LHCN-M2 (cell line): ENCODE results near the gene PRSS50. TPM values are rescaled to one million over a fixed set of nuclear protein-coding genes. Genes with fewer than 3 reads are reported as not detected.
"Not testable (repeated sequence)": the region's sequence is repeated elsewhere in the genome, so short reads cannot be mapped to it uniquely, and the experiment has no call there.

Source experiments
- DNase-seq: peaks from one replicate; pipeline ENCODE4 v3.0.0-alpha.2; 2012; ENCODE audit warnings: low read depth
- total RNA-seq: library from RNA; depleted of rRNA; stranded (reverse); fragments of >200 nt; gene quantifications from 2 replicates; pipeline ENCODE4 v1.2.3, GENCODE V29; 2014

PRSS50 gene
- total RNA-seq, 1 experiment from 2014 or later = not detected

DNA sequence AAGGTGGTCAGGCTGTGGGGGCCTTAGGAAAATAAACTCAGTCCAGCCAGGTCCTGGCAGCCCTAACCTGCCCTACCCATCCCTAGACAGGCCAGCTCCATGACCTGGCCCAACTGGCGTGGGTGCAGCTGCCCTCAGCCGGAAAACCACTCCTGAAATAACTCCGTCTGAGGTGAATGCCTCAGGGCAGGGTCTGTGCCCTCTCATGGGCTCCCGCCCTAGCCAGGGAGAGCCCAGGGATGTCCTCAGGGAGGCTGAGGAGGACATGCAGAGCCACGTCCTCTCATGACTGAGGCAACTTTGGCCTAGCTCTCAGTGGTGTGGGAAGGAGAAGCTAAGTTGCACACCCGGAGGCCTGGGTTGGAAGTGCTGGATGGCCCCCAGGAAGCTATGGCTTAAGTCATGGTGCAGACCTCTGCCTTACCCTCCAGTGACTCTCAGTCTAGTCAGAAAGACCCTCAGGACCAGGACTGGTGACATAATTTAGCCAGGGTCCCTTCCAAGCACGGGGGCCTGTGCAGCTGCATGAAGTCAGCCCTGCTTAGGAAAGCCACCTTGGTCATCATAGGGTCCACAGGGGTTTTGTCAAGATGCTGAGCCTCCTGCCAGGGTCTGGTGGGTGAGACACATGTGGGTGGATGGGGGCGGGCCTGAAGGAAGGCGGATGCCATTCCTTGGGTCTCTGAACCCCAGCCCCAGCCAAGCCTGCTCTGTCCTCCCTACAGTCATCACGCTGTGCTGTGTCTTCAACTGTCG is 9.1 kb downstream of the PRSS50 start:
- DNase-seq = no peak

- DNase-seq = no peak
Measured at GRCh38 chr3:46707601-46708011, 10.1 kb downstream of the PRSS50 start.

DNA sequence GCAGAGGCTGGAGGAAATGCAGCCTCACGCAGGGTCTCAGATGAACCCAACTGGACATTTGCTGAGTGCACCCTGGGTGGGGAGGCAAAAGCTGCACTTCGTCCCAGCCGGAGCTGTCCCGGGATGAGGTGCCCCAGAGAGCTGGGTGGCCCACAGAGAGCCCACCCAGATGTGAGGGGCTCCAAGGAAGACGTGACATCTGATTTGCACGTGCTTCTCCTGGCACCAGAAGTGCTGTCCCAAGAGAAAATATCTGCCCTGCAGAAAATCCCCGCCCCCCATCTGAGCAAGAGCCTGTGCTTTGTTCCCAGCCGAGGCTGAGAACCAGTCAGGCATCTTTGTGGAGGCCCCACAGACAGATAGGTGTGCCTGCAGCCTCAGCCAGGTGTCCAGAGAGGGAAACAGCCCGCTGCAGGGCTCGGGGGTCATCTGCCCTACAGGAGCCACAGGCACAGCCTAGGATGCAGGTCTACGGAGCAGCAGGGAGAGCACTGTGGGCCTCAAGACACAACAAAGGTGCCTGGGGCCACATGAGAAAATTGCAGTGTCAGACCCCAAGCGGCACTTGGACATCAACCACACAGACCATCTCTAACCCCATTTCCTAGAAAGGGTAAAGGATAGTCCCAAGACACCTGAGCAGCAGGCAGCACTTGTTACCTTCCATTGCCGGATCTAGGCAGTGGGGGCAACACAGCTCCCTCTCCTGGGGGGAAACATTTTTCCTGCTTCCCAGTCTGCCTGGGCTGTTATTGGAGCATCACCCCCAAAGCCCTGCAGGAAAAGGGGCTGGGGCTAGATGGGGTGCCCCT is 10.7 kb downstream of the PRSS50 start:
- no peak for DNase-seq

DNA sequence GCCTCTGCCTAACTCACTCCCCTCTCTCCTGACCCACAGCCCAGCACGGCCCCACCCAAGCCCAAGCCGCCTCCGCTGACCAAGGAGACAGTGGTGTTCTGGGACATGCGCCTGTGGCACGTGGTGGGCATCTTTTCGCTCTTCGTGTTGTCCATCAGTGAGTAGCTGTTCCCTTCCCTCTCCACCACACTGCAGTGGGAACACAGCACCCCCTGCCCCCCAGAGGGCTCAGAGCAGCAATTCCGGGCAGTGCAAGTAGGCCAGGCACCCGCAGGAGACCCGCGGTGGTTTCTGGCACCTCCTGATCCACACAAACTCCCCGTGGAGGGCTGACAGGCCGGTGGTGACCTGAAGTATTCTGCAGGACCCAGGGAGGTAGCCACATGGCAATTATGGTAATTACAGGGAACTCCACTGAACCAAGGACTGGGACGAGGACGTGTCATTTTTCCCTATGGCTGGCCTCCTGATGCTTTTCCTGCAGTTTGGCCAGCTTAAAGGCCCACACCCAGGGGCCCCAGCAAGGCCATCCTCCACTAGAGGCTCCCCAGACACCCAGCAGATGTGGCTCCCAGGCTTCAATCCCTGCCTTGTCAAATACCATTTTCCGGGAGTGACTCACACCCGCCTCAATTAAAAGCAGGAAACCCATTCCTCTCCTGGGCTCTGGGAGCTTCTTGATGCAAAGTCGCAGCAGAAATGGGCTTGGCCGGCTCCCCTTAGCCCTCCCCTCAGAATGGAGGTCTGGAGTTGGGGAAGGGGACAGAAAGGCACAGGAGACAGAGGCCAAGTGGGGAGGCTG is 11.7 kb downstream of the PRSS50 start:
- peak; percentile 27 for DNase-seq

GRCh38 chr3:46705022-46705530 is 12.6 kb downstream of the PRSS50 start:
- DNase-seq = peak; percentile 54

- DNase-seq = not testable (repeated sequence)
Measured at GRCh38 chr3:46704346-46704745, 13.3 kb downstream of the PRSS50 start.

GRCh38 chr3:46703013-46703520 is 14.6 kb downstream of the PRSS50 start:
- DNase-seq = no peak

DNA sequence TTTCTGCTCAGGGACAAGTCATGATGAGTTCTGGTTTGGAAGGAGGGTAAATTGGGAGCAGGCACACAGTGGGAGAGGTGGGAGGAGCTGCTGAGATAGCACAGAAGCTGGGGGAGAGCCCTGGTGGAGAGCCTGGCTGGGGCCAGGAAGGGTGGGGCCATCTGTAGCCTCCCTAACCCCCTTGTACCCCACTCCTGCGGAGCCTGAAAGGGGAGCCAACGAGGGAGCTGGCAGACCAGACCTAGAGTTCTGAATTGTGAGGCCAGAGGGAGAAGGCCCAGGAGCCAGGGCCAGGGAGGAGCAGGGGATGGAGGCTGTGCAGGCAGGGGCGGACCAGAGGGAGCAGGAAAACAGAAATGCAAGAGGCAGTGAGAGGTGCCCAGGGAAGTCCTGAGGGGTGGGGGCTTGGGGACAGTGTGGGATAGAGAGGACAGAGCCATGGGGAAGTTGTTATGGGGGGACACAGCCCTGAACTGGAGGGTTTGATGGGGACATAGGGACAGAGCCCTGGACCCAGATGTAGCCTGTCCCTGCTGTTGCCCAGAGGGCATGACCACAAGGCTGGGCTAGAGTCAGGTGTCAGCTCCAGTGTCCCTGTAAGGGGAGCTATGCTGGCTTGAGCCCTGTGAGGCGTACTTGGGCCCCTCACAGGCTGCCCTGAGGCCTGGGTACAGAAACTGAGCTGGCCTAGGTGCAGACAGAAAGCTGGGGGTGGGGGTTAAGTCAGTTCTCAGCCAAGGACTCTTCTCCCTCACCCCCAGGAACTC is 15.2 kb downstream of the PRSS50 start:
- DNase-seq = no peak

DNA sequence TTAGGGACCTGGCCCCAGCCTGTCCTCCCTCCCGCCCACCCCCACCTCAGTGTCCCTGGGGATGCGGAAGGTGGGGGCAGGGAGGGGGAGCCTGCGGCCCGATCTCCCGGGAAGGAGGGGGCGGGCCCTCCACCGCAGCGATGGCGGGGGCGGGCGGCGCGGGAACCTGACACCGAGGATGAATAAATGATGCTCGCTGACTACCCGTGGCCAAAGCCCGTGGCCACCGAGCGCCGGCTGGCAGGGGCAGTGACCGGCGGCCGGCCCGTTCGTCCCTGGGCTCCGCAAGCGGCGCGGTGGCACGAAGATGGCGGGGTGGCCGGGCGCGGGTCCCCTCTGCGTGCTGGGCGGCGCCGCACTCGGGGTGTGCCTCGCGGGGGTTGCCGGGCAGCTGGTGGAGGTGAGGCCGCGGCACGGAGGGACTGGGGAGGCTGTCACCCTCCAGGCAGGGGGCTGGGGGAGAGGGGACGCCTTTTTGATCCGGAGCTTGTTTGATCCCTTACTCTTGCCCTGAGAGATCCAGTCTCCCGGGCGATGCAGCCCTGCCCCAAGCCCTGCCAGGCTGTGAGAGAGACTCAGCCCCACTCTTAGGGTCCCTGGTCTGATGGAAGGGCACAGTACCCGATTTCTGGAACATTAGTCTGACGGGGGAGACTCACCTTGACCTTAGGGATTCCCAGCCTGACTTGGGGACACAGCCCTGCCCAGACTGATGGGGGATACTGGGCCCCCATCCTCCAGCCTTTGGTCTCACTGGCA is 16.3 kb downstream of the PRSS50 start, which contains the start of gene TMIE:
TMIE (plus strand) TSS at position 212 of the 759 bp plus-strand sequence; CDS start at position 308, 96 bp downstream.
- DNase-seq = no peak

GRCh38 chr3:46700772-46701171 is 16.9 kb downstream of the PRSS50 start:
- DNase-seq = no peak

- DNase-seq = no peak
Measured at GRCh38 chr3:46699676-46700523, 17.8 kb downstream of the PRSS50 start.

- no peak for DNase-seq
Measured at GRCh38 chr3:46695962-46696894, 21.4 kb downstream of the PRSS50 start.

DNA sequence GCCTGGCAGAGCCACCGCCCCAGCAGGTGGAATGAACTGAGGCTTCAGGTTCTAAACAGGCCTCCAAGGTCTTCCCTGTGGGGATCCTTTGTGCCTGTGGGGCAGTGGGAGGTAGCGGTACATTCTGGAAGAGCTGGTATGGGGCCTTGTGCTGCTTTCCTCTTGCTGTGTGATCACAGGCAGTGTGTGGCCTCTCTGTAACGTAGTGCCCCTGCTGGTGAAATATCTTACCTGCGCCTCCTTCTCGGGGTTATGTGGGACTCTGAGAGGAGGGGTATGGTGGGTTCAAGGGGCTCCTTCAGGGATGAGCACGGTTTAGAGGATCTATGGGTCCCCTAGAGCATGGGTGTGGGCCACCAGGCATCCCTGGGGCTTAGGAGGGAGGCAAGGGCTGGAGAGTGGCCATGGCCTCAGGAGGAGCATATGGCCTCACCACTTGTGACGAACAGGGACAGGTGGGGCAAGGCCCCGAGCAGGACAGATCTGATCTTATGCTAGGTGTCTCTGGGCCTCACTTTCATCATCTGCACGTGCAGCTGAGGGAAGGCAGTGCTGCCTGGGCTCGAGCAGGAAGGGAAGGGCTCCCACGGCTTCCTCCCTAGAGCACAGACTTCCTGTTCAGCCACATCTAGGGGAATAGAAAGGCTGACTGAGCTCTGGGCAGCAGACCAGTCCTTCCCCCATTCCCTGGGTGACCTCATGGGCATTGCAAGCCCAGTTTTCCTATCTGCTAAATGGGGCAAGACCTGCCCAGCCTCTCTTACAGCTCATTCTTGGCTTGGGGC is 22.3 kb downstream of the PRSS50 start:
- peak; percentile 52 for DNase-seq

GRCh38 chr3:46694520-46694919 is 23.1 kb downstream of the PRSS50 start:
- no peak for DNase-seq

GRCh38 chr3:46693892-46694226 is 23.8 kb downstream of the PRSS50 start:
- DNase-seq = no peak

- DNase-seq = no peak
Measured at GRCh38 chr3:46693038-46693891, 24.4 kb downstream of the PRSS50 start, which contains the start of gene ALS2CL. Gene ALS2CL (minus strand): TSS chr3:46693679. CDS start chr3:46689440, 4,239 bp downstream.
